ENCODE data around the gene C10orf67.
"Not testable (repeated sequence)": the region's sequence is repeated elsewhere in the genome, so short reads cannot be mapped to it uniquely, and the experiment has no call there.

The C10orf67 gene

DNA sequence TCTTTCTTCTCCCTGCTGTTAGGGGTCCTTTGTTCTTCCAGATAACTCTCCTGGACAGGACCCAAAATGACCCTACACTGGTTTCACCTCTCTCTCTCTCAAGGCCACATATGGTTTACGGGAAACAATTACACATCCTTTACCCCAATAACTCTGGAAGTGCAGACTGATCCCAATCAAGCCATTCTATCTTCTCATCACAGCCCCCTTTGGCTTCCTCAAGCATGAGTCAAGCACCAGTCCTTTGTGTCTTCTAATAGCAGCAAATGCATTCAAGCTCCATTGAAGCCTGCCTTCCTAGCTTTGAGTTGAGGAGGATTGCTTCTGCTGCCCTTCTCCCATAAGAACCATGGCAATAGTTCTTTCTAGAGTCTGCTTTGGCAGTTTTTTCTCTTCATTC, 20.2 kb downstream of the C10orf67 start:
- DNase-seq (ENCODE audit: low read depth in 2 of 2), result no peak

DNA sequence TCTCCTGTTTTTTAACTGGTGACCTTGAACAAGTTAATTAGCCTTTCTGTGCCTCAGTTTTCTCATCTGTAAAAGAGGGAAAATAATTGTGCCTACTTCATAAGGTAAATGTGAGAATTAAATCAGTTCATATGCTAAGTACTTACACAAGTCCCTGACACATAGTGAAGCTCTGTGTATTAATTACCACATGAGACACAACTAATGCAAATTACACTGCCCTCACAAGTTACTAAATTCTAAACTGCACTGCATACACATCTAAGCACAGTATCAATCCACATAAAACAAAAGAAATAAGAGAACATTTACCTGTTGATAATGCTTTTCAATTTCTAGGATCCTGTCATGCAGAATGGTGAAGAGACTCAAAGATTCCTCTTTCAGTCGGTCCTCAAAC, 22.5 kb downstream of the C10orf67 start:
- no peak for DNase-seq (ENCODE audit: low read depth in 2 of 2)

DNA sequence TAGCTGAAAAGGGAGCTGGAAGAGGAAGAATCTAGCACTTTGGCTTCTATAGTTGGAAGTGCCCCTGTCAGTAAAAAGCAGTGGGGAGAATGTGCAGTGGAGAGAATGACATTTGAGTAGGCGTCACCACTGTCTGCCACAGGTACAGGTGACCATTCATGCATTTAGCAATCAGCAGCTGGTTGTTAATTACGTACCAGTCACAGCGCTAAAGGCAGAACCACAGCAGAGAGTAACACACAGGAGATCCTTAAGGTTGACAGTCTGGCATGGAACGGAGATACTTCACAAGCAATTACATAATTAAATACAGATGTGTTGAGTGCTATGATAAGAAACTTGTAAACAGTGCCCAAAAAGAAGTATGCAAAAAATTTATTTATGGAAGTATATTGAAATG, 24.8 kb downstream of the C10orf67 start:
- DNase-seq (ENCODE audit: low read depth in 2 of 2), result no peak

DNA sequence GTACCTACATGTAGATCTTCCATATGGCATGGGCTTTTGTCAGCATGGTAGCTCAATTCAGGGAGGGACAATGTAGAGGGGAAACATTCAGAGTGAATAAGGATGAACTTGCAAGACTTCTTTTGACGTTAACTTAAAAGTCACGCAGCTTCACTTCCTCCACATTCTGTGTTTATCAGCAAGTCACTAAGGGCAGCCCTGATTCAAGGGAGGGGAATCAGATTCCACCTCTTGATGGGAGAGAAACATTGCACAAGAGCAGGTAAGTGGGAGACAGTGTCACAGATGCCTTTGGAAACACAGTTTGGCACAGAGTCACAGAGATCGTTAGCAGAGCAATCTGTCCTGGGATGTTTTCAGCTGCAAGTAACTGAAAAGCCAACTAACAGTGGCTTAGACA, 26.2 kb downstream of the C10orf67 start:
- DNase-seq (ENCODE audit: low read depth in 2 of 2), result no peak

DNA sequence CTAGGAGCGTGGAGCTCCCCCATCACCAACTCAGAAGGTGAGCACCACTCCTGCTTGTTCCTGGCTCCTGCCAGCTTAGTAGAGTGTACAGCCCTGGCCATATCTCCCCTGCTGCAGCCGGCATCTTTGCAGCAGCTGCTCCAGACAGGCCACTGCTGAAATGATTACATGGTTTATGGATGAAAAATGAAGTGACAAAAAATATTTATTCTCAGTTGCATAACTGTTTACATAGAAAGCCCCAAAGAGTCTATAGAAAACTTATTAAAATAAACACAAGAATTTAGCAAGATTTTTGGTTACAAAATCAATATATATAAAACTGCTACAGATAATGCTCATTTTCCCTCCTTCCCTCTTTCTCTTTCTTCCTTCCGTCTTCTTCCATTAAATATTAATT, 27.2 kb downstream of the C10orf67 start:
- no peak for DNase-seq (ENCODE audit: low read depth in 2 of 2)

GRCh38 chr10:23316406-23316805, 28.2 kb downstream of the C10orf67 start:
- no peak for DNase-seq (ENCODE audit: low read depth in 2 of 2)

DNA sequence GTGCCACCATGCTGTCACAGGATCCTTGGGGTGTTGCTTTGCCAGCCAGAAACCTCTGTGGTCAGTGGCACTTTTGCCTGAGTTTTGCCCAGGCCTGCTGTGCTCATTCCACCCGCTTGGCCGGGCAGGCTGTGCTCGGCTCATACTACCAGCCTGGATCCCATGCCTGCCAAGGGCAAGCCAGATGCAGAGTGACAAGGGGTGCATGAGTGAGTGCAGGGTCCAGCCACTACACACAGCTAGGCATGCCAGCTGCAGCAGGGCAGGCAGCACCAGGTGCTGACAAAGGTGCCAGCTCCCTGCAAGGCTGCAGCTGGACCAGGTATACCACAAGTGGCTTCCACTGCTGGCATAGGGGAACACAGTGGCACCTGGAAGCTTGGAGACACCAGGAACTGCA, 28.6 kb downstream of the C10orf67 start:
- DNase-seq (ENCODE audit: low read depth in 2 of 2), result no peak

DNA sequence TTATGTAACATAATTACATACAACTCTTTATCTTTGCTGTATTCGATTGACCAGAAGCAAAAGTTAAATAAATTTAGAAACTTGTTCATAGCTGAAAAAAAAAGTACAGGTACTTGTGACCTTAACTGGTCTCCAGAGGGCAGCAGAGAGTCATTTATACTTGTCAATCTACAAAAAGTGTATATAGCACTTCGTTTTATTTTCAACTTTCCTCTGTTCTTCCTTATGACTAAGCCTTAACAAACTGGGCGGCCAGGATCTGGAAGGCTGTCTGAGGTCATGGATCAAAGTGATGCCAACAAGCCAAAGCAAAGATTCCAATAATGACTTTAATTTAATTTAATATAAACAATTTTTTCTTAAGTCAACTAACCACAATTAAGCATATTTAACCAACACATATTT, 29.8 kb downstream of the C10orf67 start:
- no peak for DNase-seq (ENCODE audit: low read depth in 2 of 2)

GRCh38 chr10:23311034-23311433, 33.6 kb downstream of the C10orf67 start:
- DNase-seq (ENCODE audit: low read depth in 2 of 2), result no peak

DNA sequence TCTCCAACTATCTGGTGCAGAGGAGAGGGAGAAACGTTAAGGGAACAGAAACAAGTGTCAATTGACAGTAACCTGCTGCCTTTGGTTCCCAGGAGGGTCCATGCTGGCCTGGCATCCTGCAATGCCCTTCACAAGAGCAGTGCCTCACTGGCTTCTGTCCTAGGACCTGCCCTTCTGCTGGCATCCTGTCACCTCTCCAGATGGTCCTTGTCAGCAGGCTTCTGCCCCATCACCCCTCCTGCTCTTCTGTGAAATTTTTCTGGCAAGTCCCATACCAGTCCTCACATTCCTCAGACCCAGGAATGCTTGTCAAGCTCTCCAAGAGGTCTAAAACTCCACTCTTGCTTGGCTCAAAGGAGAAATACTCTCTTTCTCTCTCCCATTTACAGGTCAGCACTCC, 34.2 kb downstream of the C10orf67 start:
- no peak for DNase-seq (ENCODE audit: low read depth in 2 of 2)

GRCh38 chr10:23299961-23300360, 44.6 kb downstream of the C10orf67 start:
- not testable (repeated sequence) for DNase-seq (ENCODE audit: low read depth in 2 of 2)

DNA sequence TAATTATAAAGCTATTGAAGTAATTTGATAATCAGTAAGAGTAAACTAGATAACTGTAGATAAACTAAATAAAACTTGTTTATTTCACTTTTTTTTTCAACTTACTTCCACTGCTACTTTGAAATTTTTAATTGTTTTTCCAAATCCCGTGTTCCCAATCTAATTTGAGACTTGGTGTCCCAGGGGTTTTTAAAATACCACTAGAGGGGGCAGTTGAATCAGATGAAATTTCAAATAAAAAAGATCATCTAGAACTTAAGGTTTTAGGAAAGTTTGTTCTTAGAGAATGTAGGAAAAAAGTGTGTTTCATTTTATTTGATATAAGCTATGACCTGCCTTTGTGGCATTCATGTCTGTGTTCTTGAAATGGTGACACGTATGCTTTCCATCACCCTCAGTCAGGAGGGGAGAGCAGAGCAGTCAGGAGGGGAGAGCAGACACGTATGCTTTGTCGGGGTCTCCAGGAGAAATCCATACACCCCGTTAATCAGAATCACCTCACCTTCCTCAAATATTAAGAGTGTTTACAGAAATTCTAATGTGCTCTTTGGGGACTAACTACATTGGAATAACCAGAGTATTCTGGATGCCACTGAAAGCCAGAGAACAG, 49.9 kb downstream of the C10orf67 start:
- no peak for DNase-seq (ENCODE audit: low read depth in 2 of 2)

GRCh38 chr10:23293973-23294590, 50.5 kb downstream of the C10orf67 start:
- DNase-seq (ENCODE audit: low read depth in 2 of 2), result no peak

DNA sequence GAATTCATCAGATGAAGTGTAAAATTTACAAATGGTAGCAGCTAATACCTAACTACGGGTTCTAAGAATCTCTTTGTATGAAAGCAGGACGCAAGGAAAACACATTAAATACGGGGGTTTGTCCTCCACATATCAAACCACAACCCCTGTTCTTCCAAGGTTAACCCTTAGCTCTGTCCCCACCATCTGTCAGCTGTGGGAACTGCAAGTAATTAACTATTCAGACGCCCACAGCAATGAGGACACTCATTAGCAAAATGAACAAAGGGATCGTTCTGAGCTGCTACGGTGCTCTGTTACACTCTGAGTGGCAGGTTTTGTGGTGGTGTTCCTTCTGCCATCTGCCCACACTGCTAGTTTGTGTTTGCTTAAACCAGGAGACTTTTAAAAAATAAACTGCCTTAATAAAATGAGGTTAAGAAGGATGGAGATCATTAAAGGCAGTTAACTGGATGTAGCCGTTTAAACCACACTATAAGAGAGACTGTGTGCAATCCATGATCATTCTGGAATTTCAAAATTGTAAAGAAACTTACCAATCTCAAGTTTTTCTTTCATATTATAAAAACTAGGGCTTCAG, 51.4 kb downstream of the C10orf67 start:
- DNase-seq (ENCODE audit: low read depth in 2 of 2), result no peak

DNA sequence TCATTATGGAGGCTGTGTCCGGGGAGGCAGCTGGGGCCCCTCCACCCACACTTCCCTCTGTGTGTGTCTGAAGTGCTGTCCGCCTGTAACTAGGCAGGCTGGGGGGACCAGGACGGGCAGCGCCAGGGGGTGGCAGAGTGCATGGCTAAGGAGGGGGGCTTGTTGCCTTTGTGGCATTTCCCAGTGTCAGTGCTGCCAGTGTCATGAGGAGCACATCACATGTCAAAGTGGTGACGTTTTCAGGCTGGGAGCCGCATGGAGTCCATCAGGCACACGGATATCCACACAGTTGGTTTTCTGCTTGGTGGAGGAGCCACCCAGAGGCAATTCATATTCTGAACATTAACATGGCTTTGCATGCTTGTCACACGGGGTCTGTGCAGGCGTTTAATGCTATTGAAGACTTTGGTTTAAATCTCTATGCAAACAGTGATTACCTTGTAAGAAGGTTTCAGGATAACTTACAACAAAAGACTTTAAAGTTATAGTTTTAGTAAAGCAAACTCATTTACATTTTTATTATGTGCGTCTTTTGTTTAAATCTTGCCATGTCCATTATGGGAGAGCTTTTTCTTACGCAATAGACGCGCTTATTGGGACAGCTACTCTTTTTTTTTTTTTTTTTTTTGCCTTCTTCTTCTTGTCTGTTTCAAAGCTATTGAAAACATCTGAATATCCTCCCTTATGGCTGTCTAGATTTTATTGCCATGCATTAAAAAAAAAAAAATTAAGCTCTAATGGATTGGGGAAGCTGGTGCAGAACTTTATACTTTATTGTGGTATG, 52.9 kb downstream of the C10orf67 start:
- DNase-seq (ENCODE audit: low read depth in 2 of 2), result no peak

GRCh38 chr10:23284674-23285335, 59.8 kb downstream of the C10orf67 start:
- no peak for DNase-seq (ENCODE audit: low read depth in 2 of 2)

DNA sequence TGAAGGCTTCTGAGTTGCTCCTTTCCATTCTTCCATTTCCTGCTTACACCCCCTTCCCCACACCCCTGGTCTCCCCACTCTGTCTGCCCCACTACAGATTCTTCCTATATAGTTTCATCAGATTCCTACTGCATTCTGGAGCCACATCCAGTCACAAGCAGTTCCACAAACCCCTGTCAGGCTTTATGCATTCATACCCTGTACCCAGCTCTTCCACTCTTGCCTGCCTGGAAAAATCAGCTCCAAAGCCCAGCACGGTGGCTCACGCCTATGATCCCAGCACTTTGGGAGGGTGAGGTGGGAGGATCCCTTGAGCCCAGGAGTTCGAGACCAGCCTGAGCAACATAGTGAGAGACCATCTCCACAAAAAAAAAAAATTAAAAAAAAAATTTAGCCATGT, 60.4 kb downstream of the C10orf67 start:
- no peak for DNase-seq (ENCODE audit: low read depth in 2 of 2)

DNA sequence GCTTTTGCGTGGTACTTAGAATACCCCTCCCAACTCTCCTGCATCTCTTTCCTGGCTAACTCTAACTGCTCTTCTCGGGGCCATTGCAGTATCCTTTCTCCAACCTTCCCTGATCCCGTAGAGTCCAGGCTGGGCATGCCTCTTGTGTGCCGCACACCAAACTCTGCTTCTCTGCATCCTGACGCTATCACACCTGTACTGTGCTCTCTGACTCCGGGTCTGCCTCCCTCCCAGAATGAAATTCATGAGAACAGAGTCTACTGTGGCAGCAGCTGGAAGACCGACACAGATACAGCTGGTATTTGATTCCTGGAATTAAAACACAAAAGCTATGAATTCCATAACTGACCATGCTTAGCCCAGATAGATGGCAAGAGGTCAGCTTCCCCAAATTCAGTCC, 60.9 kb downstream of the C10orf67 start:
- no peak for DNase-seq (ENCODE audit: low read depth in 2 of 2)

DNA sequence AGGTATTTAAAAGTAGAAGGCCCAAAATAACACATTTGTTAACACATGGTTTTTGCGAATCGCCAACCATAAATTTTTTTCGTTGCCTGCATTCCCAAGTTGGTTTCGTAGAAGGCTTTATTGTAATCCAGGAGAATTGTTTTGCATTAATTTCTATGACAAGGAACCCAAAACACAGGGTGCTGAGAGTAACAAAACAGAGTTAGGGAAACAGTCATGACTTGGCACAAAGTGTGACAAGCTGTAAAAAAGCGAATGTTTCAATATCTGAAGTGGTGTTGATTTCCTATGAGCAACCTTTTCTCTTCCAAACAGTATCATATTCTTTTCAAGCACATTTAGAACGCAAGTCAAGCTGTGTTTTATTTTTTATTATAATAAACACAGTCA, 63.6 kb downstream of the C10orf67 start:
- no peak for DNase-seq (ENCODE audit: low read depth in 2 of 2)

GRCh38 chr10:23280419-23281043, 64.1 kb downstream of the C10orf67 start:
- DNase-seq (ENCODE audit: low read depth in 2 of 2), result no peak

- DNase-seq (ENCODE audit: low read depth in 2 of 2), result no peak
Measured at GRCh38 chr10:23275355-23275754, 69.2 kb downstream of the C10orf67 start.

- DNase-seq (ENCODE audit: low read depth in 2 of 2), result not testable (repeated sequence)
Measured at GRCh38 chr10:23274179-23274578, 70.4 kb downstream of the C10orf67 start.
